Measurements from ENCODE around the gene ENKUR. TPM values are rescaled to one million over a fixed set of nuclear protein-coding genes. Genes with fewer than 3 reads are reported as not detected.

Gene ENKUR
- total RNA-seq, 1 experiment from 2014 or later, result 0.32 TPM

- TF ChIP-seq TCF7L2 (IDR thresholded peaks at IDR 0.05; ENCODE audit: borderline replicate concordance, extremely low read depth, insufficient read depth, insufficient read length) (no peak), EGR1 (IDR thresholded peaks at IDR 0.05; ENCODE audit: low read depth) (no peak), EZH2phosphoT487 (IDR thresholded peaks at IDR 0.05; ENCODE audit: borderline replicate concordance) (no peak), ZFX (IDR thresholded peaks at IDR 0.05) (no peak), RAD21 (IDR thresholded peaks at IDR 0.05; ENCODE audit: low read depth) (no peak)
- TF ChIP-seq, protein P1, sequence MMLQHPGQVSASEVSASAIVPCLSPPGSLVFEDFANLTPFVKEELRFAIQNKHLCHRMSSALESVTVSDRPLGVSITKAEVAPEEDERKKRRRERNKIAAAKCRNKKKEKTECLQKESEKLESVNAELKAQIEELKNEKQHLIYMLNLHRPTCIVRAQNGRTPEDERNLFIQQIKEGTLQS (IDR thresholded peaks at IDR 0.05), result no peak
Observed at GRCh38 chr10:25050402-25050801, 34.4 kb upstream of the ENKUR start (continued).

GRCh38 chr10:25049966-25050365, 34.0 kb upstream of the ENKUR start:
- Histone ChIP-seq H3K79me2 (ENCODE audit: insufficient read depth, low read length) (no peaks in the 10 kb centered on the region), H2AFZ (ENCODE audit: low read depth, low read length, poor library complexity, severe bottlenecking) (no peak overlapping the region), H3K9me3 (ENCODE audit: control insufficient read depth in 1 of 2, insufficient read depth in 1 of 2, low read depth in 1 of 2, low read length in 2 of 2) (no peaks in the 10 kb centered on the region), H3K9ac (ENCODE audit: low read length) (no peak overlapping the region), H3K4me2 (ENCODE audit: low read length) (no peak overlapping the region), H3K4me3 (replicated peaks in 1 of 2; ENCODE audit: low read depth in 1 of 2, low read length in 2 of 2) (no peak overlapping the region), H3K4me1 (ENCODE audit: control insufficient read depth in 1 of 2, insufficient read depth in 2 of 2, low read length in 2 of 2) (no peaks in the 10 kb centered on the region), H4K20me1 (ENCODE audit: insufficient read depth) (no peaks in the 10 kb centered on the region), H3K36me3 (ENCODE audit: control insufficient read depth in 1 of 2, insufficient read depth in 2 of 2, low read length in 2 of 2) (no peaks in the 10 kb centered on the region), H3K27me3 (ENCODE audit: insufficient read depth, low read length) (no peaks in the 10 kb centered on the region), H3K27ac (ENCODE audit: low read depth, low read length) (no peak overlapping the region), H3K9me2 (ENCODE audit: insufficient read depth) (no peaks in the 10 kb centered on the region)
- CTCF ChIA-PET, result no interaction called here
- no TSS peak for BruUV-seq (replicated peaks)
- RAD21 ChIA-PET (ENCODE audit: low non-redundant PET in 1 of 2, low total read pairs in 2 of 2, uncharacterized antibody in 2 of 2, unreplicated experiment in 2 of 2), result no interaction called here
- DNase-seq (ENCODE audit: low read depth, low spot score) (no peak), ATAC-seq (no peak)
- no peak for TF ChIP-seq ZBTB33 (IDR thresholded peaks at IDR 0.05; ENCODE audit: extremely low read depth, insufficient replicate concordance, low read length)
- TF ChIP-seq EZH2 (IDR thresholded peaks at IDR 0.05), result no peak
- TF ChIP-seq JUND (IDR thresholded peaks at IDR 0.05), result no peak
- TF ChIP-seq, protein P1 (IDR thresholded peaks at IDR 0.05), result no peak
- TF ChIP-seq EZH2phosphoT487 (IDR thresholded peaks at IDR 0.05; ENCODE audit: borderline replicate concordance), result no peak
- no peak for TF ChIP-seq EGR1 (IDR thresholded peaks at IDR 0.05; ENCODE audit: low read depth)
- TF ChIP-seq YY1 (IDR thresholded peaks at IDR 0.05; ENCODE audit: extremely low read depth, insufficient replicate concordance, low read depth, low read length), result no peak
- no peak for TF ChIP-seq POLR2AphosphoS5 (IDR thresholded peaks at IDR 0.05; ENCODE audit: low read depth, low read length)
- TF ChIP-seq CEBPB (IDR thresholded peaks at IDR 0.05; ENCODE audit: low read depth), result no peak
- TF ChIP-seq REST (IDR thresholded peaks at IDR 0.05; ENCODE audit: low read depth), result no peak
- no peak for TF ChIP-seq ZNF274 (IDR thresholded peaks at IDR 0.05; ENCODE audit: low read depth, low read length)
- TF ChIP-seq TCF7L2 (IDR thresholded peaks at IDR 0.05; ENCODE audit: borderline replicate concordance, extremely low read depth, insufficient read depth, insufficient read length), result no peak
- no peak for TF ChIP-seq ELF1 (IDR thresholded peaks at IDR 0.05; ENCODE audit: borderline replicate concordance, low read depth)
- no peak for TF ChIP-seq SIN3A (IDR thresholded peaks at IDR 0.05; ENCODE audit: low read depth)
- POLR2A ChIA-PET, result no interaction called here
- intact Hi-C loops (cut with micrococcal nuclease), result no loop called here

All from HCT116 (cell line).